Activated CD4-positive, alpha-beta T cell treated with anti-CD3 and anti-CD28 coated beads, Interleukin-2, Interleukin-6, amounts not matched to agents 100 ng/mL and 50 ng/mL, durations not matched to agents 16 hours and 8 hours (primary cell): ENCODE results near the gene MTNR1A.

Experiments used
- DNase-seq: peaks from one replicate; pipeline ENCODE4 v3.0.0-alpha.2; 2020

MTNR1A gene

GRCh38 chr4:186485561-186486062 lies 69.8 kb downstream of the MTNR1A start:
- no peak for DNase-seq

- DNase-seq = no peak
Observed at GRCh38 chr4:186485150-186485549, 70.2 kb downstream of the MTNR1A start.

GRCh38 chr4:186483656-186484055 lies 71.7 kb downstream of the MTNR1A start:
- DNase-seq = no peak
